Measurements from ENCODE around the gene MANSC4. TPM values are rescaled to one million over a fixed set of nuclear protein-coding genes. Genes with fewer than 3 reads are reported as not detected.

Gene MANSC4
- total RNA-seq, 1 experiment from 2014 or later = not detected

DNA sequence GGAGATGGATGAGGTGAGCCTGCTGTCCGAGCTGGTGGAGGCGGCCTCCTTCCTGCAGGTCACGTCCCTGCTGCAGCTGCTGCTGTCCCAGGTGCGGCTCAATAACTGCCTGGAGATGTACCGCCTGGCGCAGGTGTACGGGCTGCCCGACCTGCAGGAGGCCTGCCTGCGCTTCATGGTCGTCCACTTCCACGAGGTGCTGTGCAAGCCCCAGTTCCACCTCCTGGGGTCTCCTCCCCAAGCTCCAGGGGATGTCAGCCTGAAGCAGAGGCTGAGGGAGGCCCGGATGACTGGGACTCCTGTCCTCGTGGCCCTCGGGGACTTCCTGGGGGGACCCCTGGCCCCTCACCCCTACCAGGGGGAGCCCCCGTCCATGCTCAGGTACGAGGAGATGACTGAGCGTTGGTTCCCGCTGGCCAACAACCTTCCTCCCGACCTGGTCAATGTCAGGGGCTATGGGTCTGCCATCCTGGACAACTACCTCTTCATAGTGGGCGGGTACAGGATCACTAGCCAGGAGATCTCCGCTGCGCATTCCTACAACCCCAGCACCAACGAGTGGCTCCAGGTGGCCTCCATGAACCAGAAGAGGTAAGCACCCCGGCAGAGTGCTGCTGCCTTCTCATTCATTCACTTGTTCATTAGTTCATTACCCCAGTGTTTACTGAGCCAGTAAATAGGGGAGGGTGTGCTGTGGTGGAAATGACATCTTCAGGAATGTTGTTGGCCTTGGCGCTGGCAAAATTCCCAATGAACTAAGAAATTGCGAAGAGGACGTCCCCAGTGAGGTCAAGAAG is 774 bp upstream of the MANSC4 start:
- Mint-ChIP-seq H3K4me1 (ENCODE audit: insufficient read depth, unreplicated experiment) (peaks cover 28% of the 10 kb centered on the region), H3K36me3 (ENCODE audit: insufficient read depth, unreplicated experiment) (peaks cover 10% of the 10 kb centered on the region), H3K27ac (ENCODE audit: low read depth, unreplicated experiment) (peak overlapping the region; percentile 63), H3K27me3 (ENCODE audit: insufficient read depth, unreplicated experiment) (no peaks in the 10 kb centered on the region), H3K4me3 (ENCODE audit: unreplicated experiment) (peak overlapping the region; percentile 77), H3K9me3 (ENCODE audit: unreplicated experiment) (no peaks in the 10 kb centered on the region)
- intact Hi-C loops (cut with micrococcal nuclease) = loop anchor here (2.0 kb wide), 4 partner anchors 32 to 160 kb away; no protein-coding TSS in a partner anchor
- peak; percentile 65 for DNase-seq (ENCODE audit: unreplicated experiment)
- TF ChIP-seq, protein P1, sequence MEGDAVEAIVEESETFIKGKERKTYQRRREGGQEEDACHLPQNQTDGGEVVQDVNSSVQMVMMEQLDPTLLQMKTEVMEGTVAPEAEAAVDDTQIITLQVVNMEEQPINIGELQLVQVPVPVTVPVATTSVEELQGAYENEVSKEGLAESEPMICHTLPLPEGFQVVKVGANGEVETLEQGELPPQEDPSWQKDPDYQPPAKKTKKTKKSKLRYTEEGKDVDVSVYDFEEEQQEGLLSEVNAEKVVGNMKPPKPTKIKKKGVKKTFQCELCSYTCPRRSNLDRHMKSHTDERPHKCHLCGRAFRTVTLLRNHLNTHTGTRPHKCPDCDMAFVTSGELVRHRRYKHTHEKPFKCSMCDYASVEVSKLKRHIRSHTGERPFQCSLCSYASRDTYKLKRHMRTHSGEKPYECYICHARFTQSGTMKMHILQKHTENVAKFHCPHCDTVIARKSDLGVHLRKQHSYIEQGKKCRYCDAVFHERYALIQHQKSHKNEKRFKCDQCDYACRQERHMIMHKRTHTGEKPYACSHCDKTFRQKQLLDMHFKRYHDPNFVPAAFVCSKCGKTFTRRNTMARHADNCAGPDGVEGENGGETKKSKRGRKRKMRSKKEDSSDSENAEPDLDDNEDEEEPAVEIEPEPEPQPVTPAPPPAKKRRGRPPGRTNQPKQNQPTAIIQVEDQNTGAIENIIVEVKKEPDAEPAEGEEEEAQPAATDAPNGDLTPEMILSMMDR (IDR thresholded peaks at IDR 0.05; ENCODE audit: unreplicated experiment) = no peak
- CTCF ChIA-PET = interaction anchor here (0.6 to 1.8 kb wide), 3 partner anchors 12 to 142 kb away, joined by 4 to 5 read pairs (median 5); no protein-coding TSS in a partner anchor
- POLR2A ChIA-PET = interaction anchor here (0.6 to 2.2 kb wide), 19 partner anchors 7 to 953 kb away, joined by 3 to 21 read pairs (median 4); no protein-coding TSS in a partner anchor
- no TSS peak for BruUV-seq (replicated peaks)

DNA sequence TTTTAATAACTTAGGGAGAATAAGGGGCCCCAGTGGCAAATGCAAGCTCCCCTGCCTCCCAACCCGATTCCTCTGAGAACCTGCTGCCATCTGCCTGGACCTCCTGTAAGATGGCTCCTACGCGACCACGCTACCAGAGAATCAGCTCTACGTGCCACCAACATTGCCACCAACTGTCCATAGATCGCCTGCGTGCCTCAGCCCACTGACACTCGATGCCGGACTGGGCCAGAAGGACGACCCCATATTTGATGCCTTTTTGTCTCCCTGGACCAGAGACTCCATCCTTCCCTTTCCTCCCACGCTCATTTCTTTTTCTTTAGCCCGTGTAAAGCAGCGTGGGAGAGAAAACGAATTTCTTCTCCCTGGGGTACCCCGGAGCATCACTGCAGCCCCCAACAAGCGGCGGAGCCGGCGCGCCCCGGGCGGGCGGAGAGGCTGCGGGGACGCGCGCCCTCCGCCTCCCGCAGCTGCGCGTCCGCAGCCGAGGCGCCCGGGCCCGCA is 568 bp downstream of the MANSC4 start:
- Mint-ChIP-seq H3K4me1 (ENCODE audit: insufficient read depth, unreplicated experiment) (peaks cover 21% of the 10 kb centered on the region), H3K27me3 (ENCODE audit: insufficient read depth, unreplicated experiment) (no peaks in the 10 kb centered on the region), H3K4me3 (ENCODE audit: unreplicated experiment) (peak overlapping the region; percentile 77), H3K27ac (ENCODE audit: low read depth, unreplicated experiment) (no peak overlapping the region), H3K9me3 (ENCODE audit: unreplicated experiment) (no peaks in the 10 kb centered on the region), H3K36me3 (ENCODE audit: insufficient read depth, unreplicated experiment) (peaks cover 19% of the 10 kb centered on the region)
- POLR2A ChIA-PET = interaction anchor here (0.6 to 2.2 kb wide), 22 partner anchors 8 to 411 kb away, joined by 3 to 21 read pairs (median 5); partner anchors contain the start of gene CCDC91
- CTCF ChIA-PET = interaction anchor here (0.6 to 1.8 kb wide), 7 partner anchors 10 to 320 kb away, joined by 3 to 6 read pairs (median 5); no protein-coding TSS in a partner anchor
- DNase-seq (ENCODE audit: unreplicated experiment) = no peak
- intact Hi-C loops (cut with micrococcal nuclease) = no loop called here
- TF ChIP-seq, protein P1 (IDR thresholded peaks at IDR 0.05; ENCODE audit: unreplicated experiment) = no peak
- BruUV-seq (replicated peaks) = no TSS peak

- intact Hi-C loops (cut with micrococcal nuclease) = no loop called here
- BruUV-seq (replicated peaks) = no TSS peak
- H3K9me3 Mint-ChIP-seq (ENCODE audit: unreplicated experiment) = no peaks in the 10 kb centered on the region
- TF ChIP-seq, protein P1 (IDR thresholded peaks at IDR 0.05; ENCODE audit: unreplicated experiment) = no peak
- no peak for DNase-seq (ENCODE audit: unreplicated experiment)
- no peaks in the 10 kb centered on the region for H3K27me3 Mint-ChIP-seq (ENCODE audit: insufficient read depth, unreplicated experiment)
- peaks cover 20% of the 10 kb centered on the region for H3K4me1 Mint-ChIP-seq (ENCODE audit: insufficient read depth, unreplicated experiment)
- no peak overlapping the region for H3K27ac Mint-ChIP-seq (ENCODE audit: low read depth, unreplicated experiment)
- H3K36me3 Mint-ChIP-seq (ENCODE audit: insufficient read depth, unreplicated experiment) = peaks cover 14% of the 10 kb centered on the region
- ChIA-PET POLR2A (interaction anchor here (0.7 kb wide), 1 partner anchor 24 kb away, joined by 3 read pairs; no protein-coding TSS in a partner anchor), CTCF (no interaction called here)
- no peak overlapping the region for H3K4me3 Mint-ChIP-seq (ENCODE audit: unreplicated experiment)
Observed at GRCh38 chr12:27778206-27778605, 1.8 kb downstream of the MANSC4 start.

DNA sequence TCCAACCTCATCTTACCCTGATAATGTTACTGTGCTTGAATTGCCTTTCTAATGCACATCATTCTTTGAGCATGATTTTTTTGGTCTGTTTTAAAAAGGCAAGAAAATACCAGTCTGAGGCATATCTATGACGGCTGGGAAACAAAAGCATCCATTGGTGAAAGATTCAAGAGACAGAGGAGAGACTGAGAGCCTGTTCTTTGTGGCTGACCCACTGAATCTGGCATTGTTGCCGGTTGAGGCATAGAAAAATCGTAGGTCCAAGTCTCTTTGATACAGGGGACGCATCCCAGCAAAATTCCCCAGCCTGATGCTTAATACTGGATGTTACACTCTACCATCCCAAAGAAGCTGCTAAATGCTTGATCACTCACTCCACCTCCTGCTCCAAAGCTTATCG is 2.9 kb downstream of the MANSC4 start:
- TF ChIP-seq, protein P1 (IDR thresholded peaks at IDR 0.05; ENCODE audit: unreplicated experiment) = no peak
- H3K27ac Mint-ChIP-seq (ENCODE audit: low read depth, unreplicated experiment) = no peak overlapping the region
- intact Hi-C loops (cut with micrococcal nuclease) = no loop called here
- no peaks in the 10 kb centered on the region for H3K27me3 Mint-ChIP-seq (ENCODE audit: insufficient read depth, unreplicated experiment)
- peaks cover 10% of the 10 kb centered on the region for H3K36me3 Mint-ChIP-seq (ENCODE audit: insufficient read depth, unreplicated experiment)
- no TSS peak for BruUV-seq (replicated peaks)
- peaks cover 15% of the 10 kb centered on the region for H3K4me1 Mint-ChIP-seq (ENCODE audit: insufficient read depth, unreplicated experiment)
- ChIA-PET POLR2A (interaction anchor here (0.7 to 1.1 kb wide), 2 partner anchors 14 to 39 kb away, joined by 3 read pairs; no protein-coding TSS in a partner anchor), CTCF (no interaction called here)
- no peak for DNase-seq (ENCODE audit: unreplicated experiment)
- H3K4me3 Mint-ChIP-seq (ENCODE audit: unreplicated experiment) = no peak overlapping the region
- no peaks in the 10 kb centered on the region for H3K9me3 Mint-ChIP-seq (ENCODE audit: unreplicated experiment)
